ENCODE measurements around the gene EFHC1. TPM values are rescaled to one million over a fixed set of nuclear protein-coding genes. Genes with fewer than 3 reads are reported as not detected.

The EFHC1 gene
- total RNA-seq, 1 donor from 2014 or later: 23.2 TPM

DNA sequence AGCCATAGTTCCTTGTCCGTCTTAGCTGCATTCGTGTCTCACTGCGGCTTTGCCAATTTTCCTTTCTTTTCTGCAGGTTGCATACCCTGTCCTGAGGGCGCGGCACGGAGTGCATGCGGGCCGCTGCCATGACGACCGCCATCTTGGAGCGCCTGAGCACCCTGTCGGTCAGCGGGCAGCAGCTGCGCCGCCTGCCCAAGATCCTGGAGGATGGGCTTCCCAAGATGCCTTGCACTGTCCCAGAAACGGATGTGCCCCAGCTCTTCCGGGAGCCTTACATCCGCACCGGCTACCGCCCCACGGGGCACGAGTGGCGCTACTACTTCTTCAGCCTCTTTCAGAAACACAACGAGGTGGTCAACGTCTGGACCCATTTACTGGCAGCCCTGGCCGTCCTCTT, 17.1 kb upstream of the EFHC1 start:
- ChIA-PET POLR2A (no interaction called here), CTCF (interaction anchor here (8.8 kb wide), 1 partner anchor 118 kb away, joined by 156 read pairs; the partner anchor contains the start of gene MCM3)
- Mint-ChIP-seq H3K4me1 (peaks cover 17% of the 10 kb centered on the region), H3K27ac (no peak overlapping the region), H3K9me3 (no peaks in the 10 kb centered on the region), H3K36me3 (ENCODE audit: low read depth) (peaks cover 20% of the 10 kb centered on the region), H3K27me3 (no peaks in the 10 kb centered on the region), H3K4me3 (no peak overlapping the region)
- TF ChIP-seq CTCF (IDR thresholded peaks at IDR 0.05): no peak
- DNase-seq (no peak), ATAC-seq (ENCODE audit: low read depth) (no peak)
- intact Hi-C loops (cut with micrococcal nuclease): no loop called here

DNA sequence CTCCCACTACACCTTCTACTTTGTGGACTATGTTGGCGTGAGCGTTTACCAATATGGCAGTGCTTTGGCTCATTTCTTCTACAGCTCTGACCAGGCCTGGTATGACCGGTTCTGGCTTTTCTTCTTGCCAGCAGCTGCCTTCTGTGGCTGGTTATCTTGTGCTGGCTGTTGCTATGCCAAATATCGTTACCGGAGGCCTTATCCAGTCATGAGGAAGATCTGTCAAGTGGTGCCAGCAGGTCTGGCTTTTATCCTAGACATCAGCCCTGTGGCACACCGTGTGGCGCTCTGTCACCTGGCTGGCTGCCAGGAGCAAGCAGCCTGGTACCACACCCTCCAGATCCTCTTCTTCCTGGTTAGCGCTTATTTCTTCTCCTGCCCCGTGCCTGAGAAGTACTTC, 16.5 kb upstream of the EFHC1 start:
- ATAC-seq (ENCODE audit: low read depth) (no peak), DNase-seq (no peak)
- Mint-ChIP-seq H3K36me3 (ENCODE audit: low read depth) (peaks cover 20% of the 10 kb centered on the region), H3K9me3 (no peaks in the 10 kb centered on the region), H3K4me3 (no peak overlapping the region), H3K27me3 (no peaks in the 10 kb centered on the region), H3K4me1 (peaks cover 13% of the 10 kb centered on the region), H3K27ac (no peak overlapping the region)
- TF ChIP-seq CTCF (IDR thresholded peaks at IDR 0.05): no peak
- intact Hi-C loops (cut with micrococcal nuclease): no loop called here
- POLR2A ChIA-PET: no interaction called here
- CTCF ChIA-PET: interaction anchor here (1.1 to 8.8 kb wide), 2 partner anchors 12 to 119 kb away, joined by 3 to 156 read pairs; partner anchors contain the start of gene MCM3

DNA sequence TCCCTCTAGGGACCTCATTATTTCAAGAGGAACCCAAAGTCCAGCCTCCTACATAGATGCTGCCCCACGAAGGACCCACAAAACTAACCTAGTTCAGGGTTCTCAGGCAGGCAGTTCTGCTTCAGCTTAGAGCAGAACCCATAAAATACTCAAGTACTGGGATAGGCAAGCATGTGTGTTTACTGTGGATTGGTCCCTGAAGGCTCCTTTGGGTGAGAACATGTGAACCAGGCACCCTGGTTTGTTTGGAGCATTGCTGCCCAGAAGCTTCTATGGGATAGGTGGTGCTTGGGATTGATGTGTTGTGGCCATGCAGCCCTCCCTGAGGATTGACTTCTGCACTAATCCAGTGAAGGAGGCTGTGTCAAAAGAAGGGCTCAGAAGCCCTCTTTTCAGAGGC, 14.9 kb upstream of the EFHC1 start:
- Mint-ChIP-seq H3K4me3 (no peak overlapping the region), H3K27ac (no peak overlapping the region), H3K4me1 (no peaks in the 10 kb centered on the region), H3K36me3 (ENCODE audit: low read depth) (peaks cover 20% of the 10 kb centered on the region), H3K27me3 (no peaks in the 10 kb centered on the region), H3K9me3 (no peaks in the 10 kb centered on the region)
- DNase-seq (no peak), ATAC-seq (ENCODE audit: low read depth) (no peak)
- intact Hi-C loops (cut with micrococcal nuclease): no loop called here
- ChIA-PET CTCF (interaction anchor here (0.9 kb wide), 1 partner anchor 258 kb away, joined by 3 read pairs; no protein-coding TSS in a partner anchor), POLR2A (interaction anchor here (1.0 kb wide), 1 partner anchor 120 kb away, joined by 3 read pairs; the partner anchor contains the start of gene MCM3)
- TF ChIP-seq CTCF (IDR thresholded peaks at IDR 0.05): no peak

GRCh38 chr6:52407467-52407866, 12.7 kb upstream of the EFHC1 start:
- intact Hi-C loops (cut with micrococcal nuclease): loop anchor here (2.0 kb wide), 1 partner anchor 255 kb away; no protein-coding TSS in a partner anchor
- Mint-ChIP-seq H3K27me3 (no peaks in the 10 kb centered on the region), H3K9me3 (no peaks in the 10 kb centered on the region), H3K4me3 (no peak overlapping the region), H3K4me1 (no peaks in the 10 kb centered on the region), H3K36me3 (ENCODE audit: low read depth) (peaks cover 20% of the 10 kb centered on the region), H3K27ac (no peak overlapping the region)
- DNase-seq: no peak
- peak; percentile 75 for ATAC-seq (ENCODE audit: low read depth)
- CTCF ChIA-PET: interaction anchor here (0.7 to 1.4 kb wide), 7 partner anchors 8 to 260 kb away, joined by 3 to 5 read pairs (median 4); partner anchors contain the start of gene PAQR8
- POLR2A ChIA-PET: interaction anchor here (0.8 kb wide), 1 partner anchor 263 kb away, joined by 4 read pairs; the partner anchor contains the start of gene TMEM14A
- TF ChIP-seq CTCF (IDR thresholded peaks at IDR 0.05): no peak

- Mint-ChIP-seq H3K27ac (no peak overlapping the region), H3K9me3 (no peaks in the 10 kb centered on the region), H3K27me3 (no peaks in the 10 kb centered on the region), H3K36me3 (ENCODE audit: low read depth) (peaks cover 4% of the 10 kb centered on the region), H3K4me3 (no peak overlapping the region), H3K4me1 (no peaks in the 10 kb centered on the region)
- ATAC-seq (ENCODE audit: low read depth) (no peak), DNase-seq (no peak)
- no peak for TF ChIP-seq CTCF (IDR thresholded peaks at IDR 0.05)
- ChIA-PET CTCF (interaction anchor here (0.9 to 1.5 kb wide), 3 partner anchors 10 to 254 kb away, joined by 3 read pairs; no protein-coding TSS in a partner anchor), POLR2A (no interaction called here)
- intact Hi-C loops (cut with micrococcal nuclease): no loop called here
Measured at GRCh38 chr6:52409499-52409898, 10.6 kb upstream of the EFHC1 start.

All from activated B cell treated with CpG ODN at 0.5 μM for 24 hours (primary cell).